ENCODE measurements around the gene YKT6.

- TF ChIP-seq CTCF (IDR thresholded peaks at IDR 0.05; ENCODE audit: low read depth, low read length) (no peak), EZH2phosphoT487 (IDR thresholded peaks at IDR 0.05; ENCODE audit: low read depth) (no peak)
Observed at GRCh38 chr7:44194562-44195145, 6.1 kb upstream of the YKT6 start.
